Upper lobe of left lung (tissue), 4 donors: ENCODE measurements around the gene DLGAP1.

Experiments used
- EP300 ChIP-seq, 4 donors: sonication (generic); formaldehyde crosslinking; IDR thresholded peaks; one replicate each; pipeline ENCODE4 v1.5.1; 2017; ENCODE audit warnings: antibody characterized with exemption in 4 of 4, control low read depth in 2 of 4
- POLR2A ChIP-seq, 4 donors: fragments of 450-650 bp; IDR thresholded peaks; one replicate each; pipeline ENCODE4 v1.5.1; 2016 to 2017; ENCODE audit warnings: antibody characterized with exemption in 4 of 4, mild to moderate bottlenecking in 2 of 4
- POLR2AphosphoS5 ChIP-seq, 2 donors: sonication (generic); formaldehyde crosslinking; IDR thresholded peaks; one replicate each; pipeline ENCODE4 v1.5.1; 2017; ENCODE audit warnings: antibody characterized with exemption in 2 of 2
- TF ChIP-seq, protein P1 (sequence below), 6 experiments: fragments of 450-650 bp in 4 of 6; fragments of 200-600 bp in 2 of 6; sonication (generic) in 2 of 6; IDR thresholded peaks; one replicate each; pipeline ENCODE4 v1.5.1; 2016 to 2019; ENCODE audit warnings: antibody characterized with exemption in 6 of 6

DNA sequence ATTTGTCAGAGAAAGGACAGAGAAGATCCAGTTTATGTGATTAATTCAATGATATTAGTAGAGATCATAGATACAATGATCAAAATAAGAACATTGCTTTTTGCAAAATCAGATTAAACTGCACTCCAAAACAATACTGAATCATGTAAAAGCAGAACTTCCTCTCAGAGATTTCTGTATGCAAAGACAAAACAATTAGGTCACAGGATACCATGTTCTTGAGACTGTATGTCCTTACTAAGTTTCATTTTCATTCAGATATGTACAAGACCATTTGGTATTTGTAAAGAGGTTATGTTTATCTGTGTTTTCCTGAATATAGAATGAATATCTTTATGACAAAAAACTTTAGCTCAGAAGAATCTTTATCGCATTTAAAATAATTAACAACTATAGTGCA, 161.8 kb downstream of the DLGAP1 start:
- TF ChIP-seq, protein P1, sequence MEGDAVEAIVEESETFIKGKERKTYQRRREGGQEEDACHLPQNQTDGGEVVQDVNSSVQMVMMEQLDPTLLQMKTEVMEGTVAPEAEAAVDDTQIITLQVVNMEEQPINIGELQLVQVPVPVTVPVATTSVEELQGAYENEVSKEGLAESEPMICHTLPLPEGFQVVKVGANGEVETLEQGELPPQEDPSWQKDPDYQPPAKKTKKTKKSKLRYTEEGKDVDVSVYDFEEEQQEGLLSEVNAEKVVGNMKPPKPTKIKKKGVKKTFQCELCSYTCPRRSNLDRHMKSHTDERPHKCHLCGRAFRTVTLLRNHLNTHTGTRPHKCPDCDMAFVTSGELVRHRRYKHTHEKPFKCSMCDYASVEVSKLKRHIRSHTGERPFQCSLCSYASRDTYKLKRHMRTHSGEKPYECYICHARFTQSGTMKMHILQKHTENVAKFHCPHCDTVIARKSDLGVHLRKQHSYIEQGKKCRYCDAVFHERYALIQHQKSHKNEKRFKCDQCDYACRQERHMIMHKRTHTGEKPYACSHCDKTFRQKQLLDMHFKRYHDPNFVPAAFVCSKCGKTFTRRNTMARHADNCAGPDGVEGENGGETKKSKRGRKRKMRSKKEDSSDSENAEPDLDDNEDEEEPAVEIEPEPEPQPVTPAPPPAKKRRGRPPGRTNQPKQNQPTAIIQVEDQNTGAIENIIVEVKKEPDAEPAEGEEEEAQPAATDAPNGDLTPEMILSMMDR (IDR thresholded peaks at IDR 0.05): no peak
- no peak for TF ChIP-seq EP300 (IDR thresholded peaks at IDR 0.05)
- TF ChIP-seq POLR2A (IDR thresholded peaks at IDR 0.05): no peak
- no peak for TF ChIP-seq POLR2AphosphoS5 (IDR thresholded peaks at IDR 0.05)
